ENCODE measurements around the gene DNAH6. TPM values are rescaled to one million over a fixed set of nuclear protein-coding genes. Genes with fewer than 3 reads are reported as not detected.

Gene DNAH6
- total and polyA plus RNA-seq, 2 of the 13 experiments (the other 11 are each of a cell fraction or from before 2014, with no cell fraction given): 0.01 TPM; not detected in 1

GRCh38 chr2:84613082-84613481 is 96.8 kb downstream of the DNAH6 start (continued):
- TF ChIP-seq ISL2 (CRISPR knock-in tag; IDR thresholded peaks at IDR 0.05) (peak; percentile 88), ZNF674 (CRISPR knock-in tag; IDR thresholded peaks at IDR 0.05; ENCODE audit: low read depth) (no peak), SETDB1 (CRISPR knock-in tag; IDR thresholded peaks at IDR 0.05; ENCODE audit: borderline replicate concordance) (no peak), TOPORS (CRISPR knock-in tag; IDR thresholded peaks at IDR 0.05) (no peak), MEF2D (CRISPR knock-in tag; IDR thresholded peaks at IDR 0.05) (no peak), HDAC1 (CRISPR knock-in tag; IDR thresholded peaks at IDR 0.05) (peak; percentile 49; the same call in 1 of the 2 replicates), HHEX (CRISPR knock-in tag; IDR thresholded peaks at IDR 0.05) (peak; percentile 66; the same call in 1 of the 2 replicates), ZNF768 (CRISPR knock-in tag; IDR thresholded peaks at IDR 0.05) (no peak), IKZF1 (IDR thresholded peaks at IDR 0.05) (no peak), ZNF329 (CRISPR knock-in tag; IDR thresholded peaks at IDR 0.05; ENCODE audit: low read depth) (no peak), SMAD3 (CRISPR knock-in tag; IDR thresholded peaks at IDR 0.05) (0 out of 2 replicates have a peak, but pooled peaks have one; percentile 38), ZNF7 (CRISPR knock-in tag; IDR thresholded peaks at IDR 0.05) (no peak), KDM2A (CRISPR knock-in tag; IDR thresholded peaks at IDR 0.05; ENCODE audit: borderline replicate concordance, low read depth) (0 out of 2 replicates have a peak, but pooled peaks have one; percentile 24), PHF8 (CRISPR knock-in tag; IDR thresholded peaks at IDR 0.05) (no peak), ZNF691 (CRISPR knock-in tag; IDR thresholded peaks at IDR 0.05; ENCODE audit: borderline replicate concordance, low read depth) (no peak), RFX3 (CRISPR knock-in tag; IDR thresholded peaks at IDR 0.05) (no peak), ETV6 (CRISPR knock-in tag; conservative IDR thresholded peaks at IDR 0.05) (no peak), ZNF282 (IDR thresholded peaks at IDR 0.05; ENCODE audit: partially characterized antibody) (no peak), HMGA1 (CRISPR knock-in tag; conservative IDR thresholded peaks at IDR 0.05) (no peak), SAP130 (CRISPR knock-in tag; IDR thresholded peaks at IDR 0.05; ENCODE audit: low read depth) (peak; percentile 44; the same call in 1 of the 2 replicates)
- TF ChIP-seq, protein P1, sequence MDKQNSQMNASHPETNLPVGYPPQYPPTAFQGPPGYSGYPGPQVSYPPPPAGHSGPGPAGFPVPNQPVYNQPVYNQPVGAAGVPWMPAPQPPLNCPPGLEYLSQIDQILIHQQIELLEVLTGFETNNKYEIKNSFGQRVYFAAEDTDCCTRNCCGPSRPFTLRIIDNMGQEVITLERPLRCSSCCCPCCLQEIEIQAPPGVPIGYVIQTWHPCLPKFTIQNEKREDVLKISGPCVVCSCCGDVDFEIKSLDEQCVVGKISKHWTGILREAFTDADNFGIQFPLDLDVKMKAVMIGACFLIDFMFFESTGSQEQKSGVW (CRISPR knock-in tag; IDR thresholded peaks at IDR 0.05; ENCODE audit: borderline replicate concordance): no peak
- TF ChIP-seq, protein P2, sequence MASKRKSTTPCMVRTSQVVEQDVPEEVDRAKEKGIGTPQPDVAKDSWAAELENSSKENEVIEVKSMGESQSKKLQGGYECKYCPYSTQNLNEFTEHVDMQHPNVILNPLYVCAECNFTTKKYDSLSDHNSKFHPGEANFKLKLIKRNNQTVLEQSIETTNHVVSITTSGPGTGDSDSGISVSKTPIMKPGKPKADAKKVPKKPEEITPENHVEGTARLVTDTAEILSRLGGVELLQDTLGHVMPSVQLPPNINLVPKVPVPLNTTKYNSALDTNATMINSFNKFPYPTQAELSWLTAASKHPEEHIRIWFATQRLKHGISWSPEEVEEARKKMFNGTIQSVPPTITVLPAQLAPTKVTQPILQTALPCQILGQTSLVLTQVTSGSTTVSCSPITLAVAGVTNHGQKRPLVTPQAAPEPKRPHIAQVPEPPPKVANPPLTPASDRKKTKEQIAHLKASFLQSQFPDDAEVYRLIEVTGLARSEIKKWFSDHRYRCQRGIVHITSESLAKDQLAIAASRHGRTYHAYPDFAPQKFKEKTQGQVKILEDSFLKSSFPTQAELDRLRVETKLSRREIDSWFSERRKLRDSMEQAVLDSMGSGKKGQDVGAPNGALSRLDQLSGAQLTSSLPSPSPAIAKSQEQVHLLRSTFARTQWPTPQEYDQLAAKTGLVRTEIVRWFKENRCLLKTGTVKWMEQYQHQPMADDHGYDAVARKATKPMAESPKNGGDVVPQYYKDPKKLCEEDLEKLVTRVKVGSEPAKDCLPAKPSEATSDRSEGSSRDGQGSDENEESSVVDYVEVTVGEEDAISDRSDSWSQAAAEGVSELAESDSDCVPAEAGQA (IDR thresholded peaks at IDR 0.05; ENCODE audit: low read depth): no peak
- TF ChIP-seq, protein P2 (CRISPR knock-in tag; IDR thresholded peaks at IDR 0.05; ENCODE audit: borderline replicate concordance): no peak
- TF ChIP-seq, protein P3, sequence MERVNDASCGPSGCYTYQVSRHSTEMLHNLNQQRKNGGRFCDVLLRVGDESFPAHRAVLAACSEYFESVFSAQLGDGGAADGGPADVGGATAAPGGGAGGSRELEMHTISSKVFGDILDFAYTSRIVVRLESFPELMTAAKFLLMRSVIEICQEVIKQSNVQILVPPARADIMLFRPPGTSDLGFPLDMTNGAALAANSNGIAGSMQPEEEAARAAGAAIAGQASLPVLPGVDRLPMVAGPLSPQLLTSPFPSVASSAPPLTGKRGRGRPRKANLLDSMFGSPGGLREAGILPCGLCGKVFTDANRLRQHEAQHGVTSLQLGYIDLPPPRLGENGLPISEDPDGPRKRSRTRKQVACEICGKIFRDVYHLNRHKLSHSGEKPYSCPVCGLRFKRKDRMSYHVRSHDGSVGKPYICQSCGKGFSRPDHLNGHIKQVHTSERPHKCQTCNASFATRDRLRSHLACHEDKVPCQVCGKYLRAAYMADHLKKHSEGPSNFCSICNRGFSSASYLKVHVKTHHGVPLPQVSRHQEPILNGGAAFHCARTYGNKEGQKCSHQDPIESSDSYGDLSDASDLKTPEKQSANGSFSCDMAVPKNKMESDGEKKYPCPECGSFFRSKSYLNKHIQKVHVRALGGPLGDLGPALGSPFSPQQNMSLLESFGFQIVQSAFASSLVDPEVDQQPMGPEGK (CRISPR knock-in tag; IDR thresholded peaks at IDR 0.05): no peak
